ENCODE measurements around the gene OR9I1. TPM values are rescaled to one million over a fixed set of nuclear protein-coding genes. Genes with fewer than 3 reads are reported as not detected.

Gene OR9I1
- total and polyA plus RNA-seq, 2 of the 13 experiments (the other 11 are each of a cell fraction or from before 2014, with no cell fraction given) = not detected

DNA sequence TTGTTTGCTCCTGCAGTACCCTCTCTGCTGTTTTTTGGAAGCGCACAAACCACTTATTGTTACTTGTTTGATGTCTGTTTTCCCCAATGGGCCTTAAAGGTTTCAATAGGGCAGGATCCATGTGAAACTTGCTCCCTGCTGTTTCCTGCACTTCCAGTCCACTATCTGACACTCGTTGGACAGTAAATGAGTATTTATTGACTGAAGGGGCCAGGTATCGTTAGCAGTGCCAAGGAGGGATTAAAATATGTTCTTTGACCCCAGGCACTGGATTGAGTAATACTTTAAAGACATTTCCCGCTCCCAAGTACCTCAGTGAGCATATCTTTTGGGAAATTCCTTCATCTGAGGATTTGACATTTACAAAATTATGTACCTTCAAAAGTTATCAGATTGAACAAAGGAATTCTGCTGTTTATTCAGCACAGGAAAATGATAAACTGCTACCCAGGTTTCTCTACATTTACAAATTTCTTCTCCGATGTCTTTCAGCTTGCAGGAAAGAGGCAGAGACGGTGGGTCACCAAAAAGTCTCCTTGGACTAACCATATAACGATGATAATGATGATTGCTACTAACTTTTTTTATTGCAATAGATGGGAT, 40.3 kb upstream of the OR9I1 start (continued):
- TF ChIP-seq, protein P1, sequence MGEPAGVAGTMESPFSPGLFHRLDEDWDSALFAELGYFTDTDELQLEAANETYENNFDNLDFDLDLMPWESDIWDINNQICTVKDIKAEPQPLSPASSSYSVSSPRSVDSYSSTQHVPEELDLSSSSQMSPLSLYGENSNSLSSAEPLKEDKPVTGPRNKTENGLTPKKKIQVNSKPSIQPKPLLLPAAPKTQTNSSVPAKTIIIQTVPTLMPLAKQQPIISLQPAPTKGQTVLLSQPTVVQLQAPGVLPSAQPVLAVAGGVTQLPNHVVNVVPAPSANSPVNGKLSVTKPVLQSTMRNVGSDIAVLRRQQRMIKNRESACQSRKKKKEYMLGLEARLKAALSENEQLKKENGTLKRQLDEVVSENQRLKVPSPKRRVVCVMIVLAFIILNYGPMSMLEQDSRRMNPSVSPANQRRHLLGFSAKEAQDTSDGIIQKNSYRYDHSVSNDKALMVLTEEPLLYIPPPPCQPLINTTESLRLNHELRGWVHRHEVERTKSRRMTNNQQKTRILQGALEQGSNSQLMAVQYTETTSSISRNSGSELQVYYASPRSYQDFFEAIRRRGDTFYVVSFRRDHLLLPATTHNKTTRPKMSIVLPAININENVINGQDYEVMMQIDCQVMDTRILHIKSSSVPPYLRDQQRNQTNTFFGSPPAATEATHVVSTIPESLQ (CRISPR knock-in tag; conservative IDR thresholded peaks at IDR 0.05) = no peak
- TF ChIP-seq CBX5 (CRISPR knock-in tag; IDR thresholded peaks at IDR 0.05; ENCODE audit: borderline replicate concordance) (peak; percentile 52; the same call in 1 of the 2 replicates), ZNF207 (IDR thresholded peaks at IDR 0.05; ENCODE audit: borderline replicate concordance) (no peak), FOXP1 (IDR thresholded peaks at IDR 0.05) (no peak), FOXP1 (CRISPR knock-in tag; IDR thresholded peaks at IDR 0.05) (peak; percentile 92), ZNF143 (CRISPR knock-in tag; IDR thresholded peaks at IDR 0.05) (no peak), RXRB (CRISPR knock-in tag; IDR thresholded peaks at IDR 0.05; ENCODE audit: borderline replicate concordance) (peak; percentile 82), ZNF564 (CRISPR knock-in tag; IDR thresholded peaks at IDR 0.05) (no peak), ZSCAN25 (CRISPR knock-in tag; IDR thresholded peaks at IDR 0.05) (no peak), PHF20 (CRISPR knock-in tag; IDR thresholded peaks at IDR 0.05) (no peak), FOXA1 (IDR thresholded peaks at IDR 0.05) (no peak), FOXA1 (CRISPR knock-in tag; IDR thresholded peaks at IDR 0.05) (peak; percentile 90), ZNF614 (CRISPR knock-in tag; IDR thresholded peaks at IDR 0.05; ENCODE audit: borderline replicate concordance) (no peak; the same call in 1 of the 2 replicates), STAG1 (CRISPR knock-in tag; IDR thresholded peaks at IDR 0.05) (0 out of 2 replicates have a peak, but pooled peaks have one; percentile 19)
- TF ChIP-seq, protein P2, sequence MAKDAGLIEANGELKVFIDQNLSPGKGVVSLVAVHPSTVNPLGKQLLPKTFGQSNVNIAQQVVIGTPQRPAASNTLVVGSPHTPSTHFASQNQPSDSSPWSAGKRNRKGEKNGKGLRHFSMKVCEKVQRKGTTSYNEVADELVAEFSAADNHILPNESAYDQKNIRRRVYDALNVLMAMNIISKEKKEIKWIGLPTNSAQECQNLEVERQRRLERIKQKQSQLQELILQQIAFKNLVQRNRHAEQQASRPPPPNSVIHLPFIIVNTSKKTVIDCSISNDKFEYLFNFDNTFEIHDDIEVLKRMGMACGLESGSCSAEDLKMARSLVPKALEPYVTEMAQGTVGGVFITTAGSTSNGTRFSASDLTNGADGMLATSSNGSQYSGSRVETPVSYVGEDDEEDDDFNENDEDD (CRISPR knock-in tag; IDR thresholded peaks at IDR 0.05; ENCODE audit: borderline replicate concordance) = peak; percentile 62; the same call in 1 of the 2 replicates
- TF ChIP-seq, protein P3, sequence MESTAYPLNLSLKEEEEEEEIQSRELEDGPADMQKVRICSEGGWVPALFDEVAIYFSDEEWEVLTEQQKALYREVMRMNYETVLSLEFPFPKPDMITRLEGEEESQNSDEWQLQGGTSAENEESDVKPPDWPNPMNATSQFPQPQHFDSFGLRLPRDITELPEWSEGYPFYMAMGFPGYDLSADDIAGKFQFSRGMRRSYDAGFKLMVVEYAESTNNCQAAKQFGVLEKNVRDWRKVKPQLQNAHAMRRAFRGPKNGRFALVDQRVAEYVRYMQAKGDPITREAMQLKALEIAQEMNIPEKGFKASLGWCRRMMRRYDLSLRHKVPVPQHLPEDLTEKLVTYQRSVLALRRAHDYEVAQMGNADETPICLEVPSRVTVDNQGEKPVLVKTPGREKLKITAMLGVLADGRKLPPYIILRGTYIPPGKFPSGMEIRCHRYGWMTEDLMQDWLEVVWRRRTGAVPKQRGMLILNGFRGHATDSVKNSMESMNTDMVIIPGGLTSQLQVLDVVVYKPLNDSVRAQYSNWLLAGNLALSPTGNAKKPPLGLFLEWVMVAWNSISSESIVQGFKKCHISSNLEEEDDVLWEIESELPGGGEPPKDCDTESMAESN (CRISPR knock-in tag; conservative IDR thresholded peaks at IDR 0.05) = 0 out of 2 replicates have a peak, but pooled peaks have one; percentile 59
- TF ChIP-seq, protein P4, sequence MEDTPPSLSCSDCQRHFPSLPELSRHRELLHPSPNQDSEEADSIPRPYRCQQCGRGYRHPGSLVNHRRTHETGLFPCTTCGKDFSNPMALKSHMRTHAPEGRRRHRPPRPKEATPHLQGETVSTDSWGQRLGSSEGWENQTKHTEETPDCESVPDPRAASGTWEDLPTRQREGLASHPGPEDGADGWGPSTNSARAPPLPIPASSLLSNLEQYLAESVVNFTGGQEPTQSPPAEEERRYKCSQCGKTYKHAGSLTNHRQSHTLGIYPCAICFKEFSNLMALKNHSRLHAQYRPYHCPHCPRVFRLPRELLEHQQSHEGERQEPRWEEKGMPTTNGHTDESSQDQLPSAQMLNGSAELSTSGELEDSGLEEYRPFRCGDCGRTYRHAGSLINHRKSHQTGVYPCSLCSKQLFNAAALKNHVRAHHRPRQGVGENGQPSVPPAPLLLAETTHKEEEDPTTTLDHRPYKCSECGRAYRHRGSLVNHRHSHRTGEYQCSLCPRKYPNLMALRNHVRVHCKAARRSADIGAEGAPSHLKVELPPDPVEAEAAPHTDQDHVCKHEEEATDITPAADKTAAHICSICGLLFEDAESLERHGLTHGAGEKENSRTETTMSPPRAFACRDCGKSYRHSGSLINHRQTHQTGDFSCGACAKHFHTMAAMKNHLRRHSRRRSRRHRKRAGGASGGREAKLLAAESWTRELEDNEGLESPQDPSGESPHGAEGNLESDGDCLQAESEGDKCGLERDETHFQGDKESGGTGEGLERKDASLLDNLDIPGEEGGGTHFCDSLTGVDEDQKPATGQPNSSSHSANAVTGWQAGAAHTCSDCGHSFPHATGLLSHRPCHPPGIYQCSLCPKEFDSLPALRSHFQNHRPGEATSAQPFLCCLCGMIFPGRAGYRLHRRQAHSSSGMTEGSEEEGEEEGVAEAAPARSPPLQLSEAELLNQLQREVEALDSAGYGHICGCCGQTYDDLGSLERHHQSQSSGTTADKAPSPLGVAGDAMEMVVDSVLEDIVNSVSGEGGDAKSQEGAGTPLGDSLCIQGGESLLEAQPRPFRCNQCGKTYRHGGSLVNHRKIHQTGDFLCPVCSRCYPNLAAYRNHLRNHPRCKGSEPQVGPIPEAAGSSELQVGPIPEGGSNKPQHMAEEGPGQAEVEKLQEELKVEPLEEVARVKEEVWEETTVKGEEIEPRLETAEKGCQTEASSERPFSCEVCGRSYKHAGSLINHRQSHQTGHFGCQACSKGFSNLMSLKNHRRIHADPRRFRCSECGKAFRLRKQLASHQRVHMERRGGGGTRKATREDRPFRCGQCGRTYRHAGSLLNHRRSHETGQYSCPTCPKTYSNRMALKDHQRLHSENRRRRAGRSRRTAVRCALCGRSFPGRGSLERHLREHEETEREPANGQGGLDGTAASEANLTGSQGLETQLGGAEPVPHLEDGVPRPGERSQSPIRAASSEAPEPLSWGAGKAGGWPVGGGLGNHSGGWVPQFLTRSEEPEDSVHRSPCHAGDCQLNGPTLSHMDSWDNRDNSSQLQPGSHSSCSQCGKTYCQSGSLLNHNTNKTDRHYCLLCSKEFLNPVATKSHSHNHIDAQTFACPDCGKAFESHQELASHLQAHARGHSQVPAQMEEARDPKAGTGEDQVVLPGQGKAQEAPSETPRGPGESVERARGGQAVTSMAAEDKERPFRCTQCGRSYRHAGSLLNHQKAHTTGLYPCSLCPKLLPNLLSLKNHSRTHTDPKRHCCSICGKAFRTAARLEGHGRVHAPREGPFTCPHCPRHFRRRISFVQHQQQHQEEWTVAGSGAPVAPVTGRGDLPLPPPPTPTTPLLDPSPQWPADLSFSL (CRISPR knock-in tag; IDR thresholded peaks at IDR 0.05) = no peak
- TF ChIP-seq, protein P5, sequence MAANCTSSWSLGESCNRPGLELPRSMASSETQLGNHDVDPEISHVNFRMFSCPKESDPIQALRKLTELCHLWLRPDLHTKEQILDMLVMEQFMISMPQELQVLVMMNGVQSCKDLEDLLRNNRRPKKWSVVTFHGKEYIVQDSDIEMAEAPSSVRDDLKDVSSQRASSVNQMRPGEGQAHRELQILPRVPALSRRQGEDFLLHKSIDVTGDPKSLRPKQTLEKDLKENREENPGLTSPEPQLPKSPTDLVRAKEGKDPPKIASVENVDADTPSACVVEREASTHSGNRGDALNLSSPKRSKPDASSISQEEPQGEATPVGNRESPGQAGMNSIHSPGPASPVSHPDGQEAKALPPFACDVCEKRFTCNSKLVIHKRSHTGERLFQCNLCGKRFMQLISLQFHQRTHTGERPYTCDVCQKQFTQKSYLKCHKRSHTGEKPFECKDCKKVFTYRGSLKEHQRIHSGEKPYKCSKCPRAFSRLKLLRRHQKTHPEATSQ (CRISPR knock-in tag; IDR thresholded peaks at IDR 0.05; ENCODE audit: borderline replicate concordance) = peak; percentile 90; the same call in 1 of the 2 replicates
